ENCODE data around the gene PCDHGA11. TPM values are rescaled to one million over a fixed set of nuclear protein-coding genes. Genes with fewer than 3 reads are reported as not detected.
"Not testable (repeated sequence)": the region's sequence is repeated elsewhere in the genome, so short reads cannot be mapped to it uniquely, and the experiment has no call there.

Gene PCDHGA11
- total RNA-seq, 1 donor from 2014 or later = 2.6 TPM

- not testable (repeated sequence) for DNase-seq (ENCODE audit: extremely low spot score, unreplicated experiment); H3K27me3 Mint-ChIP-seq; H3K4me1 Mint-ChIP-seq (ENCODE audit: unreplicated experiment)
- peak; percentile 63 for TF ChIP-seq CTCF (conservative IDR thresholded peaks at IDR 0.05)
- H3K27ac Mint-ChIP-seq = peak within 1 kb of the TSS; percentile 23
- H3K36me3 Mint-ChIP-seq = peaks cover 74% of the 10 kb centered on the region
- H3K4me3 Mint-ChIP-seq = peak within 1 kb of the TSS; percentile 85
- H3K9me3 Mint-ChIP-seq = peaks cover 29% of the 10 kb centered on the region
Measured at GRCh38 chr5:141417494-141418172, 3.2 kb upstream of the PCDHGA11 start, which contains the start of gene PCDHGB7. TSS of gene PCDHGB7 (plus strand) at chr5:141417677. CDS start at chr5:141417860, 183 bp downstream.

DNA sequence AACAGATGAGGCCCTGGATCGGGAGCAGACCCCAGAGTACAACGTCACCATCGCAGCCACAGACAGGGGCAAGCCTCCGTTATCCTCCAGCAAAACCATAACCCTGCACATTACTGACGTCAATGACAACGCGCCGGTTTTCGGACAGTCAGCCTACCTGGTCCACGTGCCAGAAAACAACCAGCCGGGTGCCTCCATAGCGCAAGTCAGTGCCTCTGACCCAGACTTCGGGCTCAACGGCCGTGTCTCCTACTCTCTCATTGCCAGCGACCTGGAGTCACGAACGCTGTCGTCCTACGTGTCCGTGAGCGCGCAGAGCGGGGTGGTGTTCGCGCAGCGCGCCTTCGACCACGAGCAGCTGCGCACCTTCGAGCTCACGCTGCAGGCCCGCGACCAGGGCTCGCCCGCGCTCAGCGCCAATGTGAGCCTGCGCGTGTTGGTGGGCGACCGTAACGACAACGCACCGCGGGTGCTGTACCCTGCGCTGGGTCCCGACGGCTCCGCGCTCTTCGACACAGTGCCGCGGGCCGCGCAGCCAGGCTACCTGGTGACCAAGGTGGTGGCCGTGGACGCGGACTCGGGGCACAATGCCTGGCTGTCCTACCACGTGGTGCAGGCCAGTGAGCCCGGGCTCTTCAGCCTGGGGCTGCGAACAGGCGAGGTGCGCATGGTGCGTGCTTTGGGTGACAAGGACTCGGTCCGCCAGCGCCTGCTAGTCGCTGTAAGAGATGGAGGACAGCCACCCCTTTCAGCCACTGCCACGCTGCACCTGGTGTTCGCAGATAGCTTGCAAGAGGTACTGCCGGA lies 1.6 kb upstream of the PCDHGA11 start:
- Mint-ChIP-seq H3K9me3 (peaks cover 23% of the 10 kb centered on the region), H3K36me3 (peaks cover 63% of the 10 kb centered on the region), H3K4me3 (no peak overlapping the region), H3K27me3 (peaks cover 2% of the 10 kb centered on the region), H3K27ac (no peak overlapping the region), H3K4me1 (ENCODE audit: unreplicated experiment) (no peaks in the 10 kb centered on the region)
- TF ChIP-seq CTCF (conservative IDR thresholded peaks at IDR 0.05) = no peak
- no peak for DNase-seq (ENCODE audit: extremely low spot score, unreplicated experiment)

GRCh38 chr5:141421489-141421855 lies 621 bp downstream of the PCDHGA11 start:
- peaks cover 2% of the 10 kb centered on the region for H3K27me3 Mint-ChIP-seq
- no peaks in the 10 kb centered on the region for H3K4me1 Mint-ChIP-seq (ENCODE audit: unreplicated experiment)
- no peak overlapping the region for H3K27ac Mint-ChIP-seq
- peaks cover 31% of the 10 kb centered on the region for H3K9me3 Mint-ChIP-seq
- DNase-seq (ENCODE audit: extremely low spot score, unreplicated experiment) = no peak
- TF ChIP-seq CTCF (conservative IDR thresholded peaks at IDR 0.05) = no peak
- H3K36me3 Mint-ChIP-seq = peaks cover 56% of the 10 kb centered on the region
- H3K4me3 Mint-ChIP-seq = peak overlapping the region; percentile 83

DNA sequence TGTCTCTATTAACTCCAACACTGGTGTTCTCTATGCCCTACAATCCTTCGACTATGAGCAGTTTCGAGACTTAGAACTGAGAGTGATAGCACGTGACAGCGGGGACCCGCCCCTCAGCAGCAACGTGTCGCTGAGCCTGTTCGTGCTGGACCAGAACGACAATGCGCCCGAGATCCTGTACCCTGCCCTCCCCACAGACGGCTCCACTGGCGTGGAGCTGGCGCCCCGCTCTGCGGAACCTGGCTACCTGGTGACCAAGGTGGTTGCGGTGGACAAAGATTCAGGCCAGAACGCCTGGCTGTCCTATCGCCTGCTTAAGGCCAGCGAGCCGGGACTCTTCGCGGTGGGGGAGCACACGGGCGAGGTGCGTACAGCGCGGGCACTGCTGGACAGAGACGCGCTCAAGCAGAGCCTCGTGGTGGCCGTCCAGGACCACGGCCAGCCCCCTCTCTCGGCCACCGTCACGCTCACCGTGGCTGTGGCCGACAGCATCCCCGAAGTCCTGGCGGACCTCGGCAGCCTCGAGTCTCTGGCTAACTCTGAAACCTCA lies 2.0 kb downstream of the PCDHGA11 start:
- Mint-ChIP-seq H3K36me3 (peaks cover 53% of the 10 kb centered on the region), H3K4me1 (ENCODE audit: unreplicated experiment) (no peaks in the 10 kb centered on the region), H3K27me3 (peaks cover 2% of the 10 kb centered on the region), H3K9me3 (peaks cover 35% of the 10 kb centered on the region), H3K4me3 (no peak overlapping the region), H3K27ac (no peak overlapping the region)
- no peak for DNase-seq (ENCODE audit: extremely low spot score, unreplicated experiment)
- TF ChIP-seq CTCF (conservative IDR thresholded peaks at IDR 0.05) = no peak

DNA sequence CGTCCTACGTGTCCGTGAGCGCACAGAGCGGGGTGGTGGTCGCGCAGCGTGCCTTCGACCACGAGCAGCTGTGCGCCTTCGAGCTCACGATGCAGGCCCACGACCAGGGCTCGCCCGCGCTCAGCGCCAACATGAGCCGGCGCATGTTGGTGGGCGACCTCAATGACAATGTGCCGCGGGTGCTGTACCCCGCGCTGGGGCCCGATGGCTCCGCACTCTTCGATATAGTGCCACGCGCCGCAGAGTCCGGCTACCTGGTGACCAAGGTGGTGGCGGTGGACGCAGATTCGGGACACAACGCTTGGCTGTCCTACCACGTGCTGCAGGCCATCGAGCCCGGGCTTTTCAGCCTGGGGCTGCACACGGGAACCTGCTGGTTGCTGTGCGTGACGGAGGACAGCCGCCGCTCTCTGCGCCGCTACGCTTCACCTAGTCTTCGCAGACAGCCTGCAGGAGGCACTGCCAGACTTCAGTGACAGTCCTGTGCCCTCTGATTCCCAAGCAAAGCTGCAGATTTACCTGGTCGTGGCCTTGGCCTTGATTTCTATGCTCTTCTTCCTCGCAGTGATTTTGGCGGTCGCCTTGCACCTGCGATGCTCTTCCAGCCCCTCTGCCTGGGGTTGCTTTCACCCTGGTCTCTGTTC lies 7.1 kb downstream of the PCDHGA11 start:
- DNase-seq (ENCODE audit: extremely low spot score, unreplicated experiment) = no peak
- Mint-ChIP-seq H3K4me1 (ENCODE audit: unreplicated experiment) (no peaks in the 10 kb centered on the region), H3K27ac (no peak overlapping the region), H3K27me3 (no peaks in the 10 kb centered on the region), H3K9me3 (peaks cover 21% of the 10 kb centered on the region), H3K4me3 (peak overlapping the region; percentile 34), H3K36me3 (peaks cover 39% of the 10 kb centered on the region)
- no peak for TF ChIP-seq CTCF (conservative IDR thresholded peaks at IDR 0.05)

All from type B pancreatic cell (in vitro differentiated cells).